ENCODE results near the gene DCAF8. TPM values are rescaled to one million over a fixed set of nuclear protein-coding genes. Genes with fewer than 3 reads are reported as not detected.

Gene DCAF8
- 43.4 to 52.8 TPM (median 51.7 TPM) in 5 replicates for total RNA-seq (2022; extraction: Qiagen RNA extraction; ENCODE audit: low read depth)

DNA sequence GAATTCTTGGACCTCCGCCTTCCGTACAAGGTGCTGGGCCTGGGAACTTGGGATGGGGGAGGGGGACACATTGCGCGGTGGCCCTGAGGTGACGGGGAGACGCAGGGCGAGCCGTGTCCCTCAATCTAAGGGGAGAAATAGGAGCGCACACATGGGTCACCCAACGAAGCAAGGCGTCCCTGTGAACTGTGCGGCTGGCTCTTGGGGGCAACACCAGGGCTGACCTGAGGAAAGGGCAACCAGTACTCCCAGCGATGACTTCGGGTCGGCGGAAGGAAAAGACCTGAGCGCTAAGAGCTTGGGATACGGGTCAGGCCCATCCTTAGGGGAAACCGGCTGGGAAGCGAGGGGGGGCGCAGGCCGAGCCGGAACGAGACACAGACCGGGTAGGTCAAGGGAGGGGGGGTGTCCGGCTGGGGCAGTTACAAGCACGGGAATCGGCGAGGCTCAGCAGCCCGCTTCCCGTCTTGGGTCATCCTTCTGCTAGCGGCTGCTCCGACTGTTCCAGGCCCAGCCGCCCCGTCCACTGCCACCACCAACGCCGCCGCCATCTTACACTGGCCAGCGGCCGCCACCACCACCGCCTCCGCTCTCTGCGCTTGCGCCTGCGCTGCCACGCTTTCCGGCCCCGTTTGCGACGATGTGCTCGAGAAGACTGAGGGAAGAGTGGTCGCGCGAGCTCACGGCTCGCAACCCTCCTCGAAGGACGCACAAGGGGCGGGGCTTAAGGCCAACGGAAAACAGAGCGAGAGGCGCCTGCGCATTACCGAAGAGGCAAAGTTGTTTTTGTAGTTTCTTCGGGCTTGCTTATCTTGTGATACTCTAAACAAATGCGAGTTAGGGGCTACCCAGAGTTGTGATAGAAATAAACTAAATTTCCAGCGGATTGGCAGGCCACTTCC is at the start of gene DCAF8:
Gene DCAF8 (minus strand): TSS at position 657 of the 902 bp plus-strand sequence. CDS start 18,541 bp downstream, outside the sequence.

DNA sequence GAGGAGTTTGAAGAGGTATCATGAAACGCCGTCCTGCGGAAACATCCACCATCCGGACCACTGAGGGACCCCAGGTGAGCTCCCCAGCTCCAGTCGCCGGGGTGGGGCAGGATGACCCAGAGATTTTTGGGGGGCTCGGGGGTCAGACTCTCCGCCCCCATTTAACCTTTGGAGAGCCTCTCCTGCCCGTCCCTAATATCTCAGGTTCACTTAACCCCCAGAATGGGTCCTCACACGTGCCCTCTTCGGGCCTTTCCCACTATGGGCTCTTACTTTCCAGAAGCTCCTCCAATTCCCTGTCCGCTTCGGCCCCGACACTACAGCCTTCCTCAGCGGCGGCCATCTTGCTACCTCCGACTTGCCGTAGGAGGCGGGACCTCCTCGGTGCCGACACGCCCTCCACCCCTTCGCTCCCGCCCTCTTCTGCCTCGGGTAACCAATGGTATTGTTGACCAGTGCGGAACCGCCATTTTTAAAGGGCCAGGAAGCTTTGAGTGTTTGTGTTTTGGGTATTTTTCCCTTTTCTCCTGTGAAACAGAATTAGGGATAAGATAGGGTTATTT is 22.5 kb upstream of the DCAF8 start, which contains the start of gene PEX19:
Gene PEX19 (minus strand): TSS at position 352 of the 563 bp plus-strand sequence. CDS start 9 bp downstream, at position 343.

DNA sequence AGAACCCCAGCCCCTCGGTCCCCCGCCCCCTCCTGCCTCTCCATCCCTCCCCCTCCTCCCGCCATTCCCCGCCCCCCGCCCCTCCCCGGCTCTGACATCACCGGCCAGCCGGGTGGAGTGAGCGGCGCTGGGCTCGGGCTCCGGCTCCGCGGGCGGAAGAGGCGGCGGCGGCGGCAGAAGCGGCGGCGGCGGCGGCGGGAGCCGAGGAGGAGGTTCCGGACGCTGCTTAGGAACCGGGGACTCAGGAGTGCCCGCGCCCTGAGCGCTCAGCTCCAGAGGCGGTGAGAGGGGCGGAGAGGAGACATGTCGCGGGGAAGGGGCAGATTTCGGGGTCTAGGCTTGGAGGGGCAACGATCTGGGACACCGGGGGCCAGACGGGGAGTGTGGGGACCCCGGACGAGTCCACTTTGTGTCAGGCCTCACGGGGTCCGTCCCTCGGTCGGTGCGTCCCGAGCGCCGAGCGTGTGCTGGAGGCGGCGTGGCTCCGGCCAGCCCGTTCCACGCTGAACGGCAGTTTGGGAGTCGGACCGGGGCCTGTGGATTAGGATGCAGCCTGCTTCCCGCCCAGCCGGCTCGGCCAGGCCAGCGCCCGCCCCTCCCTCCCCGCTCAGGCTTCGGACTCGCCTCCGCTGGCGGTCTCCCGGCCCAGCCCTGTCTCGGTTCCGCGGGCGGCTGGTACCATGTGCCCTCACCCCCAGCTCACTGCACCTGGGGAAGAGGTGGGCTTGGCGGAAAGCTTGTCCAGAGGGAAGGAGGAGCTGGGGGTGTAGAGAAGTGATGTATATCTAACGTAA is 56.9 kb downstream of the DCAF8 start, which contains the start of gene PEA15:
Gene PEA15 (plus strand): TSS at position 143 of the 794 bp plus-strand sequence. CDS start 6,161 bp downstream, outside the sequence.

DNA sequence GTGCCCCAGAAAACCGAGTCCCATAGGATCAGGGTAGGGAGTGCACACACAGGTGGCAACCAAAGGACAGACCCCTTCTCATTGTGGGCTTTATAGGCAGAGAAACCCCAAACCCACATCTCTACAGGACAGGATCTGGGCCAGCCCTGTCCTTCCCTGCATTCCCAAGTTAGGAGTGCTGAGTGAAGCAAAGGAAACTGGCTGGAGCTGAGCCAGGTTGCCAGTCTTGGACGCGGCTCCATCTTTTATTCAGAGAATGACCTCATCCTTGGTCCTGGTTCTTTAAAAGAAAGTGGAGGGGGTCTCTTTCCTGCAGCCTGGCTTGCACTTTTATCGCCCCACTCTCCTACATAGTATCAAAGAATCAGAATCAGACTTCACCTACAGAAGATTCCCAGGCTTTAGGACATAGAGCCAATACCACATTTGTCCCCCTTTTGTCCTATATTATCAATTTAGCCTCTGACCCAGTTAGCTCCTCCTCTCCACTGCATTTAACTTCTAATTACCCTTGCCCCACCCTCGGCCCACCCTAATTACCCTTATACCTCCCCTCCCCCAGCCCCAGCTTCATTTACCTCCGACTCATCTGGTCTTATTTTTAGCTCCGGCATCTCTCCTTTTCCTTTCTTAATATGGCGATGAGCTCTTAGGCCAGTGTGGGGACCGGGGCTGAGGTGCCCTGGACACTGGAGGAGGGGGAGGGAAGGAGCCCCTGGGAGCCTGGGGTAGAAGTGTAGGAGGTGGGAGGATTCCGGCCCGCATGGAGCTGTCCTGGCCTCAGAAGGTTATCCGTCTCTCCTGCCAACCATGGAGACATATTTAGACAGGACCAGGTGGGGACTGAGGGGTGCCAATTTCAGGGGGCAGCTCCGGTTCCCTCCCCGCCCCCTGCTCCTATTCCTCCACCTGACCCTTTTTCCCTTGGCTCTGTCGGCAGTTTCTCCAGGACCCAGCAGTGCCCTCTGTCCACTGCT is 72.4 kb downstream of the DCAF8 start, which contains the start of gene CASQ1:
Gene CASQ1 (plus strand): TSS at position 927 of the 977 bp plus-strand sequence. CDS start 177 bp downstream, outside the sequence.

Other genes starting within 250 kb of the DCAF8 start
- 2.5 to 5.0 TPM (median 4.6 TPM) in 5 replicates for gene PIGM, start 230.6 kb downstream of the DCAF8 start, total RNA-seq (2022; extraction: Qiagen RNA extraction; ENCODE audit: low read depth)
- not detected in 5 replicates for gene KCNJ10, start 192.4 kb downstream of the DCAF8 start, total RNA-seq (2022; extraction: Qiagen RNA extraction; ENCODE audit: low read depth)
- gene KCNJ9, start 181.0 kb downstream of the DCAF8 start, total RNA-seq (2022; extraction: Qiagen RNA extraction; ENCODE audit: low read depth), result not detected in 5 replicates
- gene IGSF8, start 163.9 kb downstream of the DCAF8 start, total RNA-seq (2022; extraction: Qiagen RNA extraction; ENCODE audit: low read depth), result 5.6 to 10.4 TPM (median 8.4 TPM) in 5 replicates
- gene ATP1A2, start 146.8 kb downstream of the DCAF8 start, total RNA-seq (2022; extraction: Qiagen RNA extraction; ENCODE audit: low read depth), result 0.03 to 0.04 TPM (median 0.03 TPM) in 3 of 5 replicates, not detected in the others
- not detected in 5 replicates for gene ATP1A4, start 110.9 kb downstream of the DCAF8 start, total RNA-seq (2022; extraction: Qiagen RNA extraction; ENCODE audit: low read depth)
- gene CASQ1, start 72.0 kb downstream of the DCAF8 start, total RNA-seq (2022; extraction: Qiagen RNA extraction; ENCODE audit: low read depth), result not detected in 5 replicates
- 190 to 210 TPM (median 195 TPM) in 5 replicates for gene PEA15, start 57.2 kb downstream of the DCAF8 start, total RNA-seq (2022; extraction: Qiagen RNA extraction; ENCODE audit: low read depth)
- gene PEX19, start 22.6 kb upstream of the DCAF8 start, total RNA-seq (2022; extraction: Qiagen RNA extraction; ENCODE audit: low read depth), result 20.5 to 32.1 TPM (median 23.6 TPM) in 5 replicates
- gene COPA, start 80.7 kb upstream of the DCAF8 start, total RNA-seq (2022; extraction: Qiagen RNA extraction; ENCODE audit: low read depth), result 77.4 to 91.2 TPM (median 83.1 TPM) in 5 replicates
- 40.6 to 47.7 TPM (median 43.9 TPM) in 5 replicates for gene NCSTN, start 80.8 kb upstream of the DCAF8 start, total RNA-seq (2022; extraction: Qiagen RNA extraction; ENCODE audit: low read depth)
- gene NHLH1, start 104.5 kb upstream of the DCAF8 start, total RNA-seq (2022; extraction: Qiagen RNA extraction; ENCODE audit: low read depth), result 0.34 to 0.70 TPM (median 0.42 TPM) in 5 replicates
- gene VANGL2, start 138.0 kb upstream of the DCAF8 start, total RNA-seq (2022; extraction: Qiagen RNA extraction; ENCODE audit: low read depth), result 0.61 to 1.1 TPM (median 1.0 TPM) in 5 replicates